Measurements from ENCODE around the gene KRTAP5-1.
"Not testable (repeated sequence)": the region's sequence is repeated elsewhere in the genome, so short reads cannot be mapped to it uniquely, and the experiment has no call there.

Gene KRTAP5-1

GRCh38 chr11:1586699-1587098 lies 1.6 kb upstream of the KRTAP5-1 start:
- no peak for FAIRE-seq

GRCh38 chr11:1582909-1583308 lies 2.2 kb downstream of the KRTAP5-1 start:
- DNase-seq (ENCODE audit: insufficient read length, low spot score); FAIRE-seq: not testable (repeated sequence)

More at GRCh38 chr11:1586699-1587098, 1.6 kb upstream of the KRTAP5-1 start:
- DNase-seq (ENCODE audit: insufficient read length, low spot score), result no peak
- TF ChIP-seq CTCF (IDR thresholded peaks at IDR 0.05; ENCODE audit: insufficient read depth, missing control alignments), result no peak

- FAIRE-seq (no peak), DNase-seq (ENCODE audit: insufficient read length, low spot score) (no peak)
- no peak for TF ChIP-seq CTCF (IDR thresholded peaks at IDR 0.05; ENCODE audit: insufficient read depth, missing control alignments)
Observed at GRCh38 chr11:1581976-1582375, 3.1 kb downstream of the KRTAP5-1 start.

- DNase-seq (ENCODE audit: insufficient read length, low spot score) (no peak), FAIRE-seq (no peak)
- no peak for TF ChIP-seq CTCF (IDR thresholded peaks at IDR 0.05; ENCODE audit: insufficient read depth, missing control alignments)
Observed at GRCh38 chr11:1576825-1577224, 8.3 kb downstream of the KRTAP5-1 start.

GRCh38 chr11:1575756-1576155 lies 9.3 kb downstream of the KRTAP5-1 start:
- FAIRE-seq, result not testable (repeated sequence)

GRCh38 chr11:1574933-1575242 lies 10.2 kb downstream of the KRTAP5-1 start:
- TF ChIP-seq CTCF (IDR thresholded peaks at IDR 0.05; ENCODE audit: insufficient read depth, missing control alignments), result no peak
- FAIRE-seq, result no peak
- DNase-seq (ENCODE audit: insufficient read length, low spot score), result no peak

More at GRCh38 chr11:1575756-1576155, 9.3 kb downstream of the KRTAP5-1 start:
- not testable (repeated sequence) for DNase-seq (ENCODE audit: insufficient read length, low spot score)

- DNase-seq (ENCODE audit: insufficient read length, low spot score) (no peak), FAIRE-seq (no peak)
- TF ChIP-seq CTCF (IDR thresholded peaks at IDR 0.05; ENCODE audit: insufficient read depth, missing control alignments), result peak; percentile 62
Observed at GRCh38 chr11:1574238-1574932, 10.7 kb downstream of the KRTAP5-1 start.

GRCh38 chr11:1573903-1574237 lies 11.2 kb downstream of the KRTAP5-1 start:
- DNase-seq (ENCODE audit: insufficient read length, low spot score) (no peak), FAIRE-seq (no peak)
- TF ChIP-seq CTCF (IDR thresholded peaks at IDR 0.05; ENCODE audit: insufficient read depth, missing control alignments), result no peak

Measured in D721Med (cell line).